HCT116 (cell line): ENCODE measurements around the gene FOXN3. TPM values are rescaled to one million over a fixed set of nuclear protein-coding genes. Genes with fewer than 3 reads are reported as not detected.

Experiments used
- ATAC-seq: fragments of 200-7000 bp; cut with Tn5 transposase; 2 replicates; pipeline ENCODE4 v1.9.1; 2020; ENCODE audit warnings: mild to moderate bottlenecking, moderate library complexity
- BruUV-seq: library from RNA; stranded (reverse); fragments of 400-500 nt; replicated peaks from 2 replicates; lab custom pipeline; 2021; lab: Mats Ljungman, UMichigan
- CTCF ChIA-PET: fragments of 300-600 bp; sonication (Branson Sonifier 250); formaldehyde crosslinking; loops from one replicate; lab custom pipeline; 2021; ENCODE audit warnings: antibody characterized with exemption; lab: Charles Lee
- POLR2A ChIA-PET: fragments of 300-600, 350-600 bp; sonication (Branson Sonifier 250); formaldehyde crosslinking; loops from one replicate; lab custom pipeline; 2021; ENCODE audit warnings: antibody characterized with exemption; lab: Charles Lee
- RAD21 ChIA-PET, 2 experiments: fragments of 300-600 bp; sonication (Branson Sonifier 250); formaldehyde crosslinking; loops; one replicate each; lab custom pipeline; 2023; ENCODE audit warnings: low total read pairs in 2 of 2; ENCODE audit not compliant: uncharacterized antibody in 2 of 2, unreplicated experiment in 2 of 2, low non-redundant PET in 1 of 2; lab: Charles Lee
- DNase-seq: peaks from one replicate; pipeline ENCODE4 v3.0.0-alpha.2; 2010; ENCODE audit warnings: low read depth, low spot score
- H2AFZ ChIP-seq: fragments of 200-600 bp; shearing (Covaris generic), sonication (generic); 2 replicates; pipeline ENCODE4 v1.6.1; 2017; ENCODE audit warnings: low read depth, mixed run types, mixed read lengths, antibody characterized with exemption, low read length; ENCODE audit not compliant: poor library complexity, severe bottlenecking
- H3K27ac ChIP-seq: 2 replicates; pipeline ENCODE4 v1.5.1; 2012; ENCODE audit warnings: low read depth, low read length
- H3K27me3 ChIP-seq: fragments of 200-600 bp; sonication (generic); 2 replicates; pipeline ENCODE4 v1.6.1; 2016; ENCODE audit warnings: mixed run types, low read length, mixed read lengths; ENCODE audit not compliant: insufficient read depth
- H3K36me3 ChIP-seq, 2 experiments: fragments of 200-500 bp in 1 of 2; fragments of 200-600 bp in 1 of 2; sonication (Bioruptor generic) in 1 of 2; sonication (generic) in 1 of 2; 2 replicates each; pipeline versions ENCODE4 v1.5.1 to v1.6.1; 2014 to 2016; ENCODE audit warnings: low read length in 2 of 2, inconsistent platforms in 1 of 2, mixed read lengths in 1 of 2, mixed run types in 1 of 2; ENCODE audit not compliant: insufficient read depth in 2 of 2, control insufficient read depth in 1 of 2
- H3K4me1 ChIP-seq, 2 experiments: fragments of 200-600 bp in 1 of 2; sonication (generic) in 1 of 2; 2 replicates each; pipeline versions ENCODE4 v1.5.1 to v1.6.1; 2012 to 2017; ENCODE audit warnings: low read length in 2 of 2, inconsistent platforms in 1 of 2, mild to moderate bottlenecking in 1 of 2, mixed read lengths in 1 of 2, mixed run types in 1 of 2, moderate library complexity in 1 of 2; ENCODE audit not compliant: insufficient read depth in 2 of 2, control insufficient read depth in 1 of 2
- H3K4me2 ChIP-seq: fragments of 200-600 bp; sonication (generic); 2 replicates; pipeline ENCODE4 v1.6.1; 2017; ENCODE audit warnings: mixed run types, low read length, mixed read lengths
- H3K4me3 ChIP-seq, 2 experiments: fragments of 200-600 bp in 1 of 2; sonication (generic) in 1 of 2; replicated peaks in 1 of 2; 2 replicates each; pipeline ENCODE4 v1.5.1; 2011 to 2016; ENCODE audit warnings: low read length in 2 of 2, control low read depth in 1 of 2, low read depth in 1 of 2, mild to moderate bottlenecking in 1 of 2, mixed read lengths in 1 of 2, mixed run types in 1 of 2
- H3K79me2 ChIP-seq: fragments of 200-600 bp; sonication (generic); 2 replicates; pipeline ENCODE4 v1.6.1; 2017; ENCODE audit warnings: mild to moderate bottlenecking, mixed run types, low read length, moderate library complexity, mixed read lengths; ENCODE audit not compliant: insufficient read depth
- H3K9ac ChIP-seq: fragments of 200-600 bp; sonication (generic); 2 replicates; pipeline ENCODE4 v1.6.1; 2016; ENCODE audit warnings: low read length, mixed read lengths
- H3K9me2 ChIP-seq: fragments of 200-600 bp; sonication (generic), shearing (Covaris generic); 2 replicates; pipeline ENCODE4 v1.6.1; 2017; ENCODE audit warnings: mixed run types, mild to moderate bottlenecking, moderate library complexity; ENCODE audit not compliant: insufficient read depth
- H3K9me3 ChIP-seq, 2 experiments: fragments of 200-500 bp in 1 of 2; fragments of 200-600 bp in 1 of 2; sonication (Bioruptor generic) in 1 of 2; sonication (generic) in 1 of 2; 2 replicates each; pipeline ENCODE4 v1.6.1; 2014 to 2017; ENCODE audit warnings: low read length in 2 of 2, mixed read lengths in 2 of 2, inconsistent platforms in 1 of 2, low read depth in 1 of 2, mild to moderate bottlenecking in 1 of 2, mixed run types in 1 of 2, moderate library complexity in 1 of 2; ENCODE audit not compliant: control insufficient read depth in 1 of 2, insufficient read depth in 1 of 2
- H4K20me1 ChIP-seq: fragments of 200-600 bp; sonication (generic), shearing (Covaris generic); 2 replicates; pipeline ENCODE4 v1.6.1; 2017; ENCODE audit warnings: mixed run types, mild to moderate bottlenecking, moderate library complexity; ENCODE audit not compliant: insufficient read depth
- CBX3 ChIP-seq: IDR thresholded peaks from 2 replicates; pipeline ENCODE4 v1.6.1; 2012; ENCODE audit warnings: low read depth
- EGR1 ChIP-seq: IDR thresholded peaks from 2 replicates; pipeline ENCODE4 v1.6.1; 2012; ENCODE audit warnings: low read depth
- ELF1 ChIP-seq: IDR thresholded peaks from 2 replicates; pipeline ENCODE4 v1.6.1; 2012; ENCODE audit warnings: low read depth, borderline replicate concordance
- EZH2phosphoT487 ChIP-seq: fragments of 200-600 bp; IDR thresholded peaks from 2 replicates; pipeline ENCODE4 v1.6.1; 2018; ENCODE audit warnings: antibody characterized with exemption, borderline replicate concordance
- POLR2AphosphoS5 ChIP-seq: IDR thresholded peaks from 2 replicates; pipeline ENCODE4 v1.6.1; 2011; ENCODE audit warnings: mild to moderate bottlenecking, low read depth, low read length, moderate library complexity
- RAD21 ChIP-seq: IDR thresholded peaks from 2 replicates; pipeline ENCODE4 v1.6.1; 2012; ENCODE audit warnings: low read depth, mild to moderate bottlenecking
- SIN3A ChIP-seq: IDR thresholded peaks from 2 replicates; pipeline ENCODE4 v1.6.1; 2012; ENCODE audit warnings: low read depth
- SRF ChIP-seq: IDR thresholded peaks from 2 replicates; pipeline ENCODE4 v1.6.1; 2012; ENCODE audit warnings: low read depth
- TCF7L2 ChIP-seq: IDR thresholded peaks from 2 replicates; pipeline ENCODE4 v1.7.0; 2011; ENCODE audit warnings: borderline replicate concordance, inconsistent platforms; ENCODE audit not compliant: insufficient read depth, insufficient read length; ENCODE audit errors: extremely low read depth
- ZFX ChIP-seq: fragments of 450-650 bp; IDR thresholded peaks from 2 replicates; pipeline ENCODE4 v1.6.1; 2017
- ZNF274 ChIP-seq: fragments of 200-500 bp; sonication (Bioruptor generic); IDR thresholded peaks from 2 replicates; pipeline ENCODE4 v1.6.1; 2014; ENCODE audit warnings: mild to moderate bottlenecking, low read depth, low read length, inconsistent platforms
- intact Hi-C: fragments of 100-400 bp; cut with micrococcal nuclease; formaldehyde crosslinking; loops from 2 replicates; pipeline ENCODE4 v1.10.0; 2022
- total RNA-seq: library from RNA; stranded (reverse); gene quantifications from one replicate; pipeline ENCODE4 v1.2.1, GENCODE V29; 2021; ENCODE audit not compliant: unreplicated experiment
- TF ChIP-seq, protein P1 (sequence below): IDR thresholded peaks from 2 replicates; pipeline ENCODE4 v1.6.1; 2011; ENCODE audit warnings: mild to moderate bottlenecking, low read length, moderate library complexity; ENCODE audit not compliant: insufficient replicate concordance; ENCODE audit errors: extremely low read depth
- TF ChIP-seq, protein P2 (sequence below), 3 experiments: fragments of 200-600 bp in 1 of 3; sonication (generic) in 1 of 3; IDR thresholded peaks in 2 of 3; conservative IDR thresholded peaks in 1 of 3; 2 replicates each; pipeline ENCODE4 v1.5.1; 2012 to 2017; ENCODE audit warnings: low read depth in 2 of 3, low read length in 2 of 3, antibody characterized with exemption in 1 of 3, borderline replicate concordance in 1 of 3, control low read depth in 1 of 3, mild to moderate bottlenecking in 1 of 3, mixed read lengths in 1 of 3, mixed run types in 1 of 3, moderate library complexity in 1 of 3; ENCODE audit not compliant: insufficient read depth in 1 of 3
- TF ChIP-seq, protein P3 (sequence below): IDR thresholded peaks from 2 replicates; pipeline ENCODE4 v1.6.1; 2012
- TF ChIP-seq, protein P4 (sequence below): IDR thresholded peaks from 2 replicates; pipeline ENCODE4 v1.6.1; 2012; ENCODE audit warnings: low read depth
- TF ChIP-seq, protein P5 (sequence below): IDR thresholded peaks from 2 replicates; pipeline ENCODE4 v1.6.1; 2012

Gene FOXN3
- total RNA-seq, 1 experiment from 2014 or later: 20.0 TPM

DNA sequence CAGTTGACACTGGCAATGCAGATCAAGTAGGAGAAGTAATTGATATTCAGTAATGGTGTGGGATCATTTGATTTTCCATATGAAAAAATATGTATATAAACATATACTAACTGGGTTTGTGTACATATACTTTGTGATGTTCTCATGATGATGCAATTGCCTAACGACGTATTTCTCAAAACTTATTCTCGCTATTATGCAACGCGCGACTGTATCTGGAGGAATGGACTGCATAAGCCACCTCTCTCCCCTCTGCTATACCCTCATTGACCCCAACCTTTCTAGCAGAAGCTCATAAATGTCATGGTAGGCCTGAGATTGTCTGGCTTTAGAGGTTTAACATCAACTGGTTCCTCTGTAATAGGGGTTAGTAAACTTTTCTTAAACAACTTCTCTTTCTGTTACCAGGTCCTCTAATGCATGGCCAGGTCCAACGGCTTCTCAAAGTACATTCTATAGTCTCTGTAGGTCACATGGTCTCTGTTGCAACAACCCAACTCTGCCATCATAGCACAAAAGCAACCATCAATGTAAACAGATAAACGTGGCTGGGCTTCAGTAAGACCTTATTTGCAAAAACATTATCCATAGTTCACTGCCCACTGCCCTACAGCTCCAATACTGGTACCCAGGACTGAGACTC lies 59.3 kb downstream of the FOXN3 start:
- H3K9me3 ChIP-seq: no peaks in the 10 kb centered on the region

More for the DNA sequence above, 59.3 kb downstream of the FOXN3 start:
- DNase-seq: no peak
- no peaks in the 10 kb centered on the region for H4K20me1 ChIP-seq
- TF ChIP-seq, protein P1, sequence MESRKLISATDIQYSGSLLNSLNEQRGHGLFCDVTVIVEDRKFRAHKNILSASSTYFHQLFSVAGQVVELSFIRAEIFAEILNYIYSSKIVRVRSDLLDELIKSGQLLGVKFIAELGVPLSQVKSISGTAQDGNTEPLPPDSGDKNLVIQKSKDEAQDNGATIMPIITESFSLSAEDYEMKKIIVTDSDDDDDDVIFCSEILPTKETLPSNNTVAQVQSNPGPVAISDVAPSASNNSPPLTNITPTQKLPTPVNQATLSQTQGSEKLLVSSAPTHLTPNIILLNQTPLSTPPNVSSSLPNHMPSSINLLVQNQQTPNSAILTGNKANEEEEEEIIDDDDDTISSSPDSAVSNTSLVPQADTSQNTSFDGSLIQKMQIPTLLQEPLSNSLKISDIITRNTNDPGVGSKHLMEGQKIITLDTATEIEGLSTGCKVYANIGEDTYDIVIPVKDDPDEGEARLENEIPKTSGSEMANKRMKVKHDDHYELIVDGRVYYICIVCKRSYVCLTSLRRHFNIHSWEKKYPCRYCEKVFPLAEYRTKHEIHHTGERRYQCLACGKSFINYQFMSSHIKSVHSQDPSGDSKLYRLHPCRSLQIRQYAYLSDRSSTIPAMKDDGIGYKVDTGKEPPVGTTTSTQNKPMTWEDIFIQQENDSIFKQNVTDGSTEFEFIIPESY: no peak
- TF ChIP-seq ELF1 (no peak), EZH2phosphoT487 (no peak), POLR2AphosphoS5 (no peak), ZFX (no peak), EGR1 (no peak), CBX3 (no peak), RAD21 (no peak), ZNF274 (no peak), SIN3A (no peak), SRF (no peak), TCF7L2 (no peak)
- TF ChIP-seq, protein P2, sequence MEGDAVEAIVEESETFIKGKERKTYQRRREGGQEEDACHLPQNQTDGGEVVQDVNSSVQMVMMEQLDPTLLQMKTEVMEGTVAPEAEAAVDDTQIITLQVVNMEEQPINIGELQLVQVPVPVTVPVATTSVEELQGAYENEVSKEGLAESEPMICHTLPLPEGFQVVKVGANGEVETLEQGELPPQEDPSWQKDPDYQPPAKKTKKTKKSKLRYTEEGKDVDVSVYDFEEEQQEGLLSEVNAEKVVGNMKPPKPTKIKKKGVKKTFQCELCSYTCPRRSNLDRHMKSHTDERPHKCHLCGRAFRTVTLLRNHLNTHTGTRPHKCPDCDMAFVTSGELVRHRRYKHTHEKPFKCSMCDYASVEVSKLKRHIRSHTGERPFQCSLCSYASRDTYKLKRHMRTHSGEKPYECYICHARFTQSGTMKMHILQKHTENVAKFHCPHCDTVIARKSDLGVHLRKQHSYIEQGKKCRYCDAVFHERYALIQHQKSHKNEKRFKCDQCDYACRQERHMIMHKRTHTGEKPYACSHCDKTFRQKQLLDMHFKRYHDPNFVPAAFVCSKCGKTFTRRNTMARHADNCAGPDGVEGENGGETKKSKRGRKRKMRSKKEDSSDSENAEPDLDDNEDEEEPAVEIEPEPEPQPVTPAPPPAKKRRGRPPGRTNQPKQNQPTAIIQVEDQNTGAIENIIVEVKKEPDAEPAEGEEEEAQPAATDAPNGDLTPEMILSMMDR (IDR thresholded peaks at IDR 0.05 in 2 of 3, conservative IDR thresholded peaks at IDR 0.05 in 1 of 3; ENCODE audit: borderline replicate concordance in 1 of 3, insufficient read depth in 1 of 3, low read depth in 2 of 3, low read length in 2 of 3): no peak
- TF ChIP-seq, protein P3, sequence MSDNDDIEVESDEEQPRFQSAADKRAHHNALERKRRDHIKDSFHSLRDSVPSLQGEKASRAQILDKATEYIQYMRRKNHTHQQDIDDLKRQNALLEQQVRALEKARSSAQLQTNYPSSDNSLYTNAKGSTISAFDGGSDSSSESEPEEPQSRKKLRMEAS: no peak
- TF ChIP-seq, protein P4, sequence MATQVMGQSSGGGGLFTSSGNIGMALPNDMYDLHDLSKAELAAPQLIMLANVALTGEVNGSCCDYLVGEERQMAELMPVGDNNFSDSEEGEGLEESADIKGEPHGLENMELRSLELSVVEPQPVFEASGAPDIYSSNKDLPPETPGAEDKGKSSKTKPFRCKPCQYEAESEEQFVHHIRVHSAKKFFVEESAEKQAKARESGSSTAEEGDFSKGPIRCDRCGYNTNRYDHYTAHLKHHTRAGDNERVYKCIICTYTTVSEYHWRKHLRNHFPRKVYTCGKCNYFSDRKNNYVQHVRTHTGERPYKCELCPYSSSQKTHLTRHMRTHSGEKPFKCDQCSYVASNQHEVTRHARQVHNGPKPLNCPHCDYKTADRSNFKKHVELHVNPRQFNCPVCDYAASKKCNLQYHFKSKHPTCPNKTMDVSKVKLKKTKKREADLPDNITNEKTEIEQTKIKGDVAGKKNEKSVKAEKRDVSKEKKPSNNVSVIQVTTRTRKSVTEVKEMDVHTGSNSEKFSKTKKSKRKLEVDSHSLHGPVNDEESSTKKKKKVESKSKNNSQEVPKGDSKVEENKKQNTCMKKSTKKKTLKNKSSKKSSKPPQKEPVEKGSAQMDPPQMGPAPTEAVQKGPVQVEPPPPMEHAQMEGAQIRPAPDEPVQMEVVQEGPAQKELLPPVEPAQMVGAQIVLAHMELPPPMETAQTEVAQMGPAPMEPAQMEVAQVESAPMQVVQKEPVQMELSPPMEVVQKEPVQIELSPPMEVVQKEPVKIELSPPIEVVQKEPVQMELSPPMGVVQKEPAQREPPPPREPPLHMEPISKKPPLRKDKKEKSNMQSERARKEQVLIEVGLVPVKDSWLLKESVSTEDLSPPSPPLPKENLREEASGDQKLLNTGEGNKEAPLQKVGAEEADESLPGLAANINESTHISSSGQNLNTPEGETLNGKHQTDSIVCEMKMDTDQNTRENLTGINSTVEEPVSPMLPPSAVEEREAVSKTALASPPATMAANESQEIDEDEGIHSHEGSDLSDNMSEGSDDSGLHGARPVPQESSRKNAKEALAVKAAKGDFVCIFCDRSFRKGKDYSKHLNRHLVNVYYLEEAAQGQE: no peak
- TF ChIP-seq, protein P5, sequence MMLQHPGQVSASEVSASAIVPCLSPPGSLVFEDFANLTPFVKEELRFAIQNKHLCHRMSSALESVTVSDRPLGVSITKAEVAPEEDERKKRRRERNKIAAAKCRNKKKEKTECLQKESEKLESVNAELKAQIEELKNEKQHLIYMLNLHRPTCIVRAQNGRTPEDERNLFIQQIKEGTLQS: no peak
- ChIA-PET POLR2A (no interaction called here), RAD21 (no interaction called here), CTCF (no interaction called here)
- no TSS peak for BruUV-seq
- no peaks in the 10 kb centered on the region for H3K27me3 ChIP-seq
- no peak for ATAC-seq
- H3K4me2 ChIP-seq: no peak overlapping the region
- H3K9ac ChIP-seq: no peak overlapping the region
- H2AFZ ChIP-seq: no peak overlapping the region
- H3K79me2 ChIP-seq: no peaks in the 10 kb centered on the region
- no peak overlapping the region for H3K4me3 ChIP-seq
- H3K4me1 ChIP-seq: no peaks in the 10 kb centered on the region
- no peak overlapping the region for H3K27ac ChIP-seq
- H3K36me3 ChIP-seq: no peaks in the 10 kb centered on the region
- no peaks in the 10 kb centered on the region for H3K9me2 ChIP-seq
- intact Hi-C loops: no loop called here
